ENCODE results near the gene JCAD.

JCAD gene

DNA sequence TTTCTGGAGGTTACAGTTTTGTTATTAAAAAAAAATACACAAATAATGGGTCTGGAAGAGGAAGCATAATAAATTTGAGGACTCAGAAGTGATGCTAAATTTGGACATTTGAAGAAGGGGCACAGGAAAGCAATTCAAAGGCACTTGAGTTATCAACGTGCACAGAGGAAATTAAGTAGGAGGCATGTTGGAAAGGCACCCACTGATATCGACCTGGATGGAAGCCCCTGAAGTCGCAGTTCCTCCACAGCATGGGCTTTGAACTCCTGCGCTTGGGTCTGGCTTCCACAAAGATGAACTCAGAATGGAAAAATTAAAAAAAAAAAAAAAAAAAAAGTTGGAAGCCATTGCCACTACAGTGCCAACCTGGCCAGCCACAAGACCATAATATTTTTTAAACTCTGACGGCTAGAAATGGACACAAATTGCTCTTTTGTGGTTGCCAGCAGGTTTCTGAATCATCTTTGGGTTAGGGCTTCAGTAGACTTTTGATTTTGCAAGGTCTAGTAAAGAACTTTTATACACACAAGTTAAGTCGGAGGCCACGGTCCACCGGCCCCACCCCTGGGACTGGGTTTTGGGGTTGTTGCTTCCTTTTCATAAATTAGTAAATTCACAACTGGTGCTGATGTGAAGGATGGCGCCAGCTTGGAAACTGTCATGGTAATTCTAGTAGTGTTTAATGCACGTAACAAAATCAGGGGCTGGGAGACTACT lies 21.6 kb downstream of the JCAD start:
- H3K9me2 ChIP-seq (replicated peaks; ENCODE audit: low read depth, low read length): no peaks in the 10 kb centered on the region
- no peaks in the 10 kb centered on the region for H4K20me1 ChIP-seq (ENCODE audit: insufficient read depth, low read length, poor library complexity, severe bottlenecking)
- H3K4me3 ChIP-seq (ENCODE audit: low read length, poor library complexity, severe bottlenecking): no peak overlapping the region
- no peak overlapping the region for H2AFZ ChIP-seq (ENCODE audit: low read length)
- no peaks in the 10 kb centered on the region for H3K79me2 ChIP-seq (ENCODE audit: insufficient read depth, low read length)
- no peaks in the 10 kb centered on the region for H3K9me3 ChIP-seq (ENCODE audit: insufficient read depth, low read depth, low read length)
- no peaks in the 10 kb centered on the region for H3K27me3 ChIP-seq (ENCODE audit: insufficient read depth, low read length, poor library complexity, severe bottlenecking)
- TF ChIP-seq EZH2phosphoT487 (IDR thresholded peaks at IDR 0.05; ENCODE audit: borderline replicate concordance): no peak
- TF ChIP-seq CTCF (conservative IDR thresholded peaks at IDR 0.05; ENCODE audit: low read length): no peak
- H3K9ac ChIP-seq (ENCODE audit: low read depth, low read length, poor library complexity, severe bottlenecking): no peak overlapping the region
- H3F3A ChIP-seq (ENCODE audit: low read depth): peaks cover 13% of the 10 kb centered on the region
- peak overlapping the region; percentile 47 for H3K4me2 ChIP-seq (ENCODE audit: low read depth, low read length, poor library complexity, severe bottlenecking)
- peaks cover 86% of the 10 kb centered on the region for H3K4me1 ChIP-seq (ENCODE audit: insufficient read depth, low read length, poor library complexity, severe bottlenecking)
- H3K36me3 ChIP-seq (ENCODE audit: insufficient read depth, low read length): no peaks in the 10 kb centered on the region

- no peaks in the 10 kb centered on the region for H3K79me2 ChIP-seq (ENCODE audit: insufficient read depth, low read length)
- no peaks in the 10 kb centered on the region for H3K27me3 ChIP-seq (ENCODE audit: insufficient read depth, low read length, poor library complexity, severe bottlenecking)
- peaks cover 6% of the 10 kb centered on the region for H3F3A ChIP-seq (ENCODE audit: low read depth)
- peak overlapping the region; percentile 47 for H3K4me2 ChIP-seq (ENCODE audit: low read depth, low read length, poor library complexity, severe bottlenecking)
- no peak overlapping the region for H3K9ac ChIP-seq (ENCODE audit: low read depth, low read length, poor library complexity, severe bottlenecking)
- H3K9me2 ChIP-seq (replicated peaks; ENCODE audit: low read depth, low read length): no peaks in the 10 kb centered on the region
- H3K4me3 ChIP-seq (ENCODE audit: low read length, poor library complexity, severe bottlenecking): no peak overlapping the region
- no peaks in the 10 kb centered on the region for H4K20me1 ChIP-seq (ENCODE audit: insufficient read depth, low read length, poor library complexity, severe bottlenecking)
- TF ChIP-seq EZH2phosphoT487 (IDR thresholded peaks at IDR 0.05; ENCODE audit: borderline replicate concordance) (no peak), CTCF (conservative IDR thresholded peaks at IDR 0.05; ENCODE audit: low read length) (no peak)
- peaks cover 86% of the 10 kb centered on the region for H3K4me1 ChIP-seq (ENCODE audit: insufficient read depth, low read length, poor library complexity, severe bottlenecking)
- H2AFZ ChIP-seq (ENCODE audit: low read length): no peak overlapping the region
- no peaks in the 10 kb centered on the region for H3K36me3 ChIP-seq (ENCODE audit: insufficient read depth, low read length)
- H3K9me3 ChIP-seq (ENCODE audit: insufficient read depth, low read depth, low read length): no peaks in the 10 kb centered on the region
These were observed 22.6 kb downstream of the JCAD start for GRCh38 chr10:30036811-30037210.

GRCh38 chr10:30036341-30036740 lies 23.0 kb downstream of the JCAD start:
- Histone ChIP-seq H3F3A (ENCODE audit: low read depth) (peaks cover 4% of the 10 kb centered on the region), H3K36me3 (ENCODE audit: insufficient read depth, low read length) (no peaks in the 10 kb centered on the region), H3K9me3 (ENCODE audit: insufficient read depth, low read depth, low read length) (no peaks in the 10 kb centered on the region), H3K9ac (ENCODE audit: low read depth, low read length, poor library complexity, severe bottlenecking) (no peak overlapping the region), H3K79me2 (ENCODE audit: insufficient read depth, low read length) (no peaks in the 10 kb centered on the region), H3K9me2 (replicated peaks; ENCODE audit: low read depth, low read length) (no peaks in the 10 kb centered on the region), H3K4me2 (ENCODE audit: low read depth, low read length, poor library complexity, severe bottlenecking) (no peak overlapping the region), H2AFZ (ENCODE audit: low read length) (no peak overlapping the region), H3K27me3 (ENCODE audit: insufficient read depth, low read length, poor library complexity, severe bottlenecking) (no peaks in the 10 kb centered on the region), H4K20me1 (ENCODE audit: insufficient read depth, low read length, poor library complexity, severe bottlenecking) (no peaks in the 10 kb centered on the region), H3K4me3 (ENCODE audit: low read length, poor library complexity, severe bottlenecking) (no peak overlapping the region), H3K4me1 (ENCODE audit: insufficient read depth, low read length, poor library complexity, severe bottlenecking) (peaks cover 83% of the 10 kb centered on the region)
- TF ChIP-seq CTCF (conservative IDR thresholded peaks at IDR 0.05; ENCODE audit: low read length): no peak
- TF ChIP-seq EZH2phosphoT487 (IDR thresholded peaks at IDR 0.05; ENCODE audit: borderline replicate concordance): no peak
